ENCODE results near the gene SS18L1. TPM values are rescaled to one million over a fixed set of nuclear protein-coding genes. Genes with fewer than 3 reads are reported as not detected.

The SS18L1 gene
- total RNA-seq, 1 experiment from 2014 or later = 28.1 TPM

- Histone ChIP-seq H3K4me3 (replicated peaks in 1 of 2; ENCODE audit: low read depth in 1 of 2, low read length in 2 of 2) (no peak overlapping the region), H4K20me1 (ENCODE audit: insufficient read depth) (no peaks in the 10 kb centered on the region), H2AFZ (ENCODE audit: low read depth, low read length, poor library complexity, severe bottlenecking) (no peak overlapping the region), H3K27ac (ENCODE audit: low read depth, low read length) (no peak overlapping the region), H3K4me1 (ENCODE audit: control insufficient read depth in 1 of 2, insufficient read depth in 2 of 2, low read length in 2 of 2) (peaks cover 2 to 11% of the 10 kb centered on the region in 2 experiments; a peak in 3 of 4 replicates), H3K27me3 (ENCODE audit: insufficient read depth, low read length) (no peaks in the 10 kb centered on the region), H3K36me3 (ENCODE audit: control insufficient read depth in 1 of 2, insufficient read depth in 2 of 2, low read length in 2 of 2) (peaks cover 0 to 2% of the 10 kb centered on the region in 2 experiments; a peak in 2 of 4 replicates), H3K9me3 (ENCODE audit: control insufficient read depth in 1 of 2, insufficient read depth in 1 of 2, low read depth in 1 of 2, low read length in 2 of 2) (no peaks in the 10 kb centered on the region), H3K4me2 (ENCODE audit: low read length) (no peak overlapping the region), H3K9me2 (ENCODE audit: insufficient read depth) (no peaks in the 10 kb centered on the region), H3K9ac (ENCODE audit: low read length) (no peak overlapping the region), H3K79me2 (ENCODE audit: insufficient read depth, low read length) (peaks cover 25% of the 10 kb centered on the region)
- ATAC-seq (no peak), DNase-seq (ENCODE audit: low read depth, low spot score) (no peak)
- RAD21 ChIA-PET (ENCODE audit: low non-redundant PET in 1 of 2, low total read pairs in 2 of 2, uncharacterized antibody in 2 of 2, unreplicated experiment in 2 of 2) = no interaction called here
- CTCF ChIA-PET = no interaction called here
- BruUV-seq (replicated peaks) = no TSS peak
- TF ChIP-seq POLR2A (IDR thresholded peaks at IDR 0.05; ENCODE audit: borderline replicate concordance, extremely low read depth, insufficient read depth, insufficient read length) (no peak), SRF (IDR thresholded peaks at IDR 0.05; ENCODE audit: low read depth) (no peak), SIN3A (IDR thresholded peaks at IDR 0.05; ENCODE audit: low read depth) (no peak), ELF1 (IDR thresholded peaks at IDR 0.05; ENCODE audit: borderline replicate concordance, low read depth) (no peak), CBX3 (IDR thresholded peaks at IDR 0.05; ENCODE audit: low read depth) (no peak), RAD21 (IDR thresholded peaks at IDR 0.05; ENCODE audit: low read depth) (no peak), MAX (IDR thresholded peaks at IDR 0.05) (no peak)
- intact Hi-C loops (cut with micrococcal nuclease) = no loop called here
- POLR2A ChIA-PET = no interaction called here
These were observed 35.6 kb downstream of the SS18L1 start for GRCh38 chr20:62179162-62179504.

GRCh38 chr20:62181808-62182207 is 38.2 kb downstream of the SS18L1 start:
- H3K27me3 ChIP-seq (ENCODE audit: insufficient read depth, low read length) = no peaks in the 10 kb centered on the region
- peak overlapping the region; percentile 99 for H3K9ac ChIP-seq (ENCODE audit: low read length)
- H2AFZ ChIP-seq (ENCODE audit: low read depth, low read length, poor library complexity, severe bottlenecking) = no peak overlapping the region
- intact Hi-C loops (cut with micrococcal nuclease) = loop anchor here (2.0 kb wide), 1 partner anchor 21 kb away; no protein-coding TSS in a partner anchor
- POLR2A ChIA-PET = no interaction called here
- CTCF ChIA-PET = no interaction called here
- peaks cover 49% of the 10 kb centered on the region for H3K79me2 ChIP-seq (ENCODE audit: insufficient read depth, low read length)
- peak overlapping the region; percentile 78 for H3K4me2 ChIP-seq (ENCODE audit: low read length)
- ATAC-seq = no peak
- RAD21 ChIA-PET (ENCODE audit: low non-redundant PET in 1 of 2, low total read pairs in 2 of 2, uncharacterized antibody in 2 of 2, unreplicated experiment in 2 of 2) = no interaction called here
- H3K4me1 ChIP-seq (ENCODE audit: control insufficient read depth in 1 of 2, insufficient read depth in 2 of 2, low read length in 2 of 2) = peaks cover 6 to 17% of the 10 kb centered on the region in 2 experiments; a peak in 3 of 4 replicates
- peak overlapping the region; percentile 68 to 84 for H3K4me3 ChIP-seq (replicated peaks in 1 of 2; ENCODE audit: low read depth in 1 of 2, low read length in 2 of 2)
- no peak for DNase-seq (ENCODE audit: low read depth, low spot score)
- BruUV-seq (replicated peaks) = TSS peak; percentile 84
- TF ChIP-seq CTCF (IDR thresholded peaks at IDR 0.05 in 2 of 3, conservative IDR thresholded peaks at IDR 0.05 in 1 of 3; ENCODE audit: borderline replicate concordance in 1 of 3, insufficient read depth in 1 of 3, low read depth in 2 of 3, low read length in 2 of 3) (no peak), SRF (IDR thresholded peaks at IDR 0.05; ENCODE audit: low read depth) (no peak), SP1 (IDR thresholded peaks at IDR 0.05; ENCODE audit: low read depth) (no peak), EZH2 (IDR thresholded peaks at IDR 0.05) (no peak), ZFX (IDR thresholded peaks at IDR 0.05) (no peak), MAX (IDR thresholded peaks at IDR 0.05) (no peak), CBX3 (IDR thresholded peaks at IDR 0.05; ENCODE audit: low read depth) (no peak), SIN3A (IDR thresholded peaks at IDR 0.05; ENCODE audit: low read depth) (no peak), ATF3 (IDR thresholded peaks at IDR 0.05) (no peak), ZBTB33 (IDR thresholded peaks at IDR 0.05; ENCODE audit: extremely low read depth, insufficient replicate concordance, low read length) (no peak), JUND (IDR thresholded peaks at IDR 0.05) (no peak), POLR2AphosphoS5 (IDR thresholded peaks at IDR 0.05; ENCODE audit: low read depth, low read length) (no peak)
- H3K9me3 ChIP-seq (ENCODE audit: control insufficient read depth in 1 of 2, insufficient read depth in 1 of 2, low read depth in 1 of 2, low read length in 2 of 2) = no peaks in the 10 kb centered on the region
- no peaks in the 10 kb centered on the region for H3K9me2 ChIP-seq (ENCODE audit: insufficient read depth)
- no peaks in the 10 kb centered on the region for H4K20me1 ChIP-seq (ENCODE audit: insufficient read depth)
- H3K27ac ChIP-seq (ENCODE audit: low read depth, low read length) = peak overlapping the region; percentile 92
- H3K36me3 ChIP-seq (ENCODE audit: control insufficient read depth in 1 of 2, insufficient read depth in 2 of 2, low read length in 2 of 2) = peaks cover 0 to 2% of the 10 kb centered on the region in 2 experiments; a peak in 2 of 4 replicates

Data from HCT116 (cell line).